GM12892 (cell line): ENCODE measurements around the gene FSTL4.

Experiments used
- DNase-seq: peaks from one replicate; pipeline ENCODE4 v3.0.0; 2011; ENCODE audit not compliant: insufficient read length
- FAIRE-seq: peaks from 2 replicates; lab custom pipeline; 2011; peaks lifted over from hg19 to GRCh38; lab: Jason Lieb, UNC
- POLR2A ChIP-seq: IDR thresholded peaks from 2 replicates; pipeline ENCODE4 v1.6.1; 2011; ENCODE audit warnings: low read depth, low read length, control low read depth
- POLR2AphosphoS5 ChIP-seq: IDR thresholded peaks from 2 replicates; pipeline ENCODE4 v1.6.1; 2011; ENCODE audit warnings: low read depth, low read length, control low read depth
- TAF1 ChIP-seq: IDR thresholded peaks from 2 replicates; pipeline ENCODE4 v1.6.1; 2011; ENCODE audit warnings: low read depth, mild to moderate bottlenecking, control low read depth, low read length, borderline replicate concordance

FSTL4 gene

DNA sequence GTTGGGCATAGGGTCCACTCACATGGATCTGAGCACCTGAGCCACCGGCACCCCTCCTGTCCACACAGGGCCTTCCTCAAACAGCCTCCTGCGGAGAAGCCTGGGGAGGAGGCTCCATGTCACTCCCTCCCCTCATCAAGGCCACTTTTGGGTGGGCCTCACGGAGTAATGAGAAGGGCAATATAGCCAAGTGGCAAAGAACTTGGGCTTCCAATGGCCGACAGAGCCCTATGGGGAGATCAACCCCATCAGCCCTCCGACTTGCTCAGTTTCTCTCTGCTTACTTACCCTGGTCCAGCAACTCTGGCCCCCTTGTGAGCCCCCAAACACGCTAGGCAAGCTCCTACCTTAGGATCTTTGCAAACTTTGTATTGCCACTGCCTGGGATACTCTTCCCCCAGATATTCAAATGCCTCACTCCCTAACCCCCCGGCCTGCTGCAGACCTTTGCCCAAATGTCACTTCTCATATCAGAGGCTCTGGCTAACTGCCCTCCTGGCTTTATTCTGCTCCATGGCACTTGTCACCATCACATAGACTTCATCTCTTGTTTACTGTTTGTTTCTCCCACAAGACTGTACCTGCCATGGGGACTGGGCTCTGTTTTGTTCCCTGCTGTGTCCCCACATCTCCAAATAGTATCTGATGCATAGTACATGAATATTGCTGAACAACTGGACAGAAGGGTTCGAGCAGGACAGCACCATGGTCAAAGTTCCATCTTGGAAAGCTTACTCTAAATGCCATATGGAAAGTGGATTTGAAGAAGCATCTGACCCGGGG, 220.8 kb downstream of the FSTL4 start:
- FAIRE-seq = no peak
- no peak for DNase-seq
- TF ChIP-seq TAF1 (no peak), POLR2A (no peak), POLR2AphosphoS5 (no peak)

DNA sequence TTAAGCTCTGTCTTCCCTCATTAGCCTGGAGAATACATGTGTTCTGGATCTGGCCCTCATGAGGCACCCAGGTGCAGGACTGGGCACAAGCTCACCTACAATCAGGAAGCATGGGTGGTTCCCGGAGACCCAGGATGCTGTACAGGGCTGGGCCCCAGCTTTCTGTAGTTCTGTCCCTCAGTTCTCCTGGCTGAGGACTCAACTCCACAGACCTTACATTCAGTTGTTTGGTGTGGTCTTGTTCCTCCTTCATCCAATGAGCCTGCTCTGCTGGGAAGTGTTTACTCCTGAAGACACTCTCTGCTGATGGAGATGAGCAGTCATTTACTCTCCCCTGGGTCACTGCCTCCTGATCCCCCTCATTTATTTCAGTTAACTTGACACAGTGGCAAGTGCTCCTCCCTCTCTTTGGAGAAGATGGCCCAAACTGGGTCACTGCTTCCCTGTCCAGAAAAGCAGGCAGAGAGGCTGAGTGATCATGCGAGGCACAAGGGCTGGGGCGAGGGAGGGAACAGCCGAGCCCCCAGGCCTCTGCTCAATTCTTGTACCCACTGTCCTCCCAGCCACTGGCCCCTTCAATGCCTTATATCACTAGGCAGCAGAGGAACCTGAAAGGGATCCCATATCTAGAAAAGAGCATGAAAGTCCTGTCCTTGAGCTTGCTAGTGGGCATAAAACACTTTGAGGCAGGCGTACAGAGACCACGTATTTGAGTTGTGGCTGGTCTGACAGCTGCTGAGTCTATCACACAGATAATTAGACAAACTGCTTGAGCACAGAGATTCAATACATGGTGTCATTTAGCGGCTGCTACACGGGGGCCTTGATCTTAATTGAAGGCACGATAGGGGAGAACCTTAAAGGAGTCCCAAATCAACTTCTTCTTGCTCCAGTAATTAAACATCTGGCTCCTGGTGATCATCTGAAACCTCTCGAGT, 221.7 kb downstream of the FSTL4 start:
- DNase-seq (no peak), FAIRE-seq (no peak)
- no peak for TF ChIP-seq POLR2A
- no peak for TF ChIP-seq TAF1
- TF ChIP-seq POLR2AphosphoS5 = no peak

DNA sequence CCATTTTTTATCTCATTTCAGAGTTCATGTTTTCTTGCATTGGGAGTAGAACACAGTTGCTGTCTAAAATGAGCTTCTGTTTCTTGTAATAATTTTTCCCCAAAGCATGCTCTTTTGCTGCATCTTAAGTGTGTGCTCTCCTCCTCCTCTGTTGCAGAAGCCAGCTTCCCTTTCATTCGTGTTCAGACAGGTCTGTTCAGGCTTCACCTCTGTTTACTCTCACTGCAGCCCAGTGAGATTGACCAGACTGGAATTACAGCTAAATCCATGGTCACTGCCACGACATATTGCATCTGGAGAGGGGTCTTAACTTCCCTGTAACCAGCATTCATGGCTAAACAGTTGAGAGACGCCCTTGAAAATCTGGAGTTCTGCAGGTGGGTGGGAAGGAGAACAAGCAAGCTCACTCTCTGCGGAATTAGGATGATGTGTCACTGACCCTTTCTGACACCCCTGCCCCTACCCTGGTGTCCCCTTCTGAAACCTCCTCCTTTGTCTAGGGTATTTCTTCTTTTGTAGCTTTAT, 223.2 kb downstream of the FSTL4 start:
- TF ChIP-seq TAF1 = no peak
- TF ChIP-seq POLR2AphosphoS5 = no peak
- TF ChIP-seq POLR2A = no peak
- no peak for DNase-seq
- FAIRE-seq = no peak

DNA sequence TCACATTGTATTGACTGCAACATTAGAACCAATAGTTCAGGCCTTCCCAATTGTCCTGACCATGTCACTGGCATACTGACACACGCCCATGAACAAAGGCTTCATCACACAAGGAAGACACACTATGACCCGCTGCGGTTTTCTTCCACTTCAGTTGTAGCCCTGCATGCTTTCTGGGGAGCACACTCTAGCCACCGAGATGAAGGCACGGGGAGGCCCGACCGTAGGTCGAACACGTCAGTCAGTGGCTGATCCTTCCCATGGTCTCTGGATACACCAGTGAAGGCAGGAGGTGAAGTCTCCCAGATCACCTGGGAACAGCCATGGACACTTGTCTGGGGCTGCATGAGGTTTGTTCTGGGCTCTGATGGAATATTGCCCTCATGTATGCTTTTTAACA, 224.7 kb downstream of the FSTL4 start:
- no peak for TF ChIP-seq POLR2AphosphoS5
- TF ChIP-seq TAF1 = no peak
- no peak for TF ChIP-seq POLR2A
- FAIRE-seq (no peak), DNase-seq (no peak)

- TF ChIP-seq TAF1 (no peak), POLR2A (no peak), POLR2AphosphoS5 (no peak)
- no peak for DNase-seq
- no peak for FAIRE-seq
These were observed 225.2 kb downstream of the FSTL4 start for GRCh38 chr5:133387091-133387490.

DNA sequence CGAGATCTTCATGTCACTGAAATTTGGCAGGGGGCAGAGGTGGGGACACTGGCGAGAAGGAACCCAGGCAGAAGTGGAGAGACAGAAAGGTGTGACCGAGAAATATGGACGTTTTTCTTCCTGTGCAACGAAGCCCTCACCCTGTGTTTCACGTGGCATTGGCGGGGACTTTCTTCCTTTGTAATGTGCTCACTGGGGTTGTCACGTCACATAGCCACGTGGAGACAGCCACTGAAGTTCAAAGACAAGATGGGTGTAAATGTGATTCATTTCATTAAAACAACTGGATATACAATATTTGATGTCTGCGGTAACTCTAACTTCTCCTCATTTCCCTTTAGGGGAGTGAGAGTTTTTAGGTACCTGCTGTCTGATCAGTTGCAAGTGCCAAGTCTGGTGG, 225.7 kb downstream of the FSTL4 start:
- DNase-seq (no peak), FAIRE-seq (no peak)
- TF ChIP-seq TAF1 = no peak
- no peak for TF ChIP-seq POLR2AphosphoS5
- no peak for TF ChIP-seq POLR2A

GRCh38 chr5:133385346-133385745, 227.0 kb downstream of the FSTL4 start:
- DNase-seq (no peak), FAIRE-seq (no peak)
- TF ChIP-seq TAF1 (no peak), POLR2AphosphoS5 (no peak), POLR2A (no peak)

DNA sequence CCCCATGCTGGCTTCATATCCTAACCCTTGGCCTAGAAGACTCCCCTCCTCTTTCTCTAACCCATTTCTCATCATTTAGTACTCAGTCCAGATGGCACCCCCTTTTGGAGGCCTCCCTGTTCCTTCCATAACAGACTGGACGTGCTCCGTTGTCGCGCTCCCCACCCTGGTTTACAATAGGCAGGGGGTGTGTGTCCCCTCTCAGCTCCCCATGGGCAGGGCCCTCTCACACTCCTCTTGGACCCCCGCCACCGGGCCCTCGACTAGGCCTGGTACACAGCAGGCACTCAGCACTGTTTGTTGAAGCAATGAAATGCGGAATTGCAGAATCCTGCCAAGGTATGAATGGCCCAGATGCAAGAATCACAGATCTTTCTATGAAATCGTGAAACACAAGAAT, 227.4 kb downstream of the FSTL4 start:
- DNase-seq (no peak), FAIRE-seq (no peak)
- TF ChIP-seq POLR2A = no peak
- TF ChIP-seq TAF1 = no peak
- no peak for TF ChIP-seq POLR2AphosphoS5

GRCh38 chr5:133384120-133384855, 228.1 kb downstream of the FSTL4 start:
- no peak for DNase-seq
- FAIRE-seq = no peak
- TF ChIP-seq POLR2AphosphoS5 (no peak), POLR2A (no peak), TAF1 (no peak)

GRCh38 chr5:133383580-133383939, 228.8 kb downstream of the FSTL4 start:
- no peak for TF ChIP-seq POLR2A
- no peak for TF ChIP-seq TAF1
- no peak for TF ChIP-seq POLR2AphosphoS5
- FAIRE-seq = no peak
- DNase-seq = no peak

DNA sequence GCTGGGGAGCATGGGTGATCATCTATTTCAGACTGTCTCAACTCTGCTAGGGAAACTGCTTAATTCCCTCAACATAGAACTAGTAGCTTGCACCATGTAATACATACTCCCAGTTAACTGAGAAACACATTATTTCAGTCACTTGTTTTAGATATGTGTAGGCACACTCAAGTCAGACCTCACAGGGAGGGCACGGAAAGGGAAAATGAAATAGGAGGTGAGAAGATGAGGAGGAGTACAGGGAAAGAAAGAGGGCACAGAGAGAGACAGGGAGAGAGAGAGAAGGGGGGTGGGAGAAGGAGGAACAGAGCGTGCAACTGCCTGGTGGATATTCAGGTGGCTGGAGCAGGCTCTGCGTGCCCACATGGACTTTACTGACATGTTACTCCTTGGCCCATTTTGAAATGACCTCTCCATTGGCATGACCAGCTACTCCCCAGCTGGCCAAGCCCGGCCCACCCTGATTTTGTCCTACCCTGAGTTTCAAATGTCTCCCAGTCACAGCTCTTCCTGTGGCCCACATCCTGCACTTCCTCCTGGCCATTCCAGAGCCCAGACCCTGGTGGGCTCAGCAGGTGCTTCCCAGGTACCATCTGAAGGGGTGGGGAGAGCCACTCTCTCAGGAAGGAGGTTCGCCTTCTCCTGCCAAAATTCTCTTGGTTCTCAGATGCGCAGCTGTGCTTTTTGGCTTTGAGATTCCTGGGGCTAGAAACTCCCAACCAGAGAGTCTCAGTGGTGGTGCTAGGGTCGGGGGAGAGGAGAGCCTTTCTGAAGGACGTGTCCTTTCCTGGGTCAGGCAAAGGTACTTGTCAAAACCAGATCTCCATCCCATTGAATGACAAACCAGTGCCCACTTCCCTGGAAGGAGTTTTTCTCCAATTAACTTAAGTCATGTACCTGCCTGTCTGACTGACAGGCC, 229.4 kb downstream of the FSTL4 start:
- TF ChIP-seq POLR2AphosphoS5 = no peak
- DNase-seq (no peak), FAIRE-seq (no peak)
